LNCaP clone FGC (cell line): ENCODE data around the gene ZNF154.

Experiments used
- DNase-seq: peaks from one replicate; pipeline ENCODE4 v3.0.0-alpha.2; 2011; ENCODE audit warnings: low read depth
- H3K4me3 ChIP-seq: 2 replicates; pipeline ENCODE4 v1.5.1; 2011; ENCODE audit warnings: mild to moderate bottlenecking, low read depth, low read length, control low read depth
- CTCF ChIP-seq: IDR thresholded peaks from 2 replicates; pipeline ENCODE4 v1.5.1; 2012; ENCODE audit warnings: mild to moderate bottlenecking; ENCODE audit not compliant: control insufficient read depth, insufficient read depth; ENCODE audit errors: extremely low read depth

ZNF154 gene

GRCh38 chr19:57686727-57687126 is 22.3 kb downstream of the ZNF154 start:
- TF ChIP-seq CTCF = no peak
- no peak overlapping the region for H3K4me3 ChIP-seq
- no peak for DNase-seq

- no peak for TF ChIP-seq CTCF
- no peak for DNase-seq
- H3K4me3 ChIP-seq = peak overlapping the region; percentile 83
Measured at GRCh38 chr19:57682226-57682766, 26.7 kb downstream of the ZNF154 start.

GRCh38 chr19:57675881-57676280 is 33.1 kb downstream of the ZNF154 start:
- no peak for TF ChIP-seq CTCF
- no peak for DNase-seq
- no peak overlapping the region for H3K4me3 ChIP-seq

GRCh38 chr19:57672466-57672865 is 36.5 kb downstream of the ZNF154 start:
- no peak overlapping the region for H3K4me3 ChIP-seq
- no peak for DNase-seq
- no peak for TF ChIP-seq CTCF

- no peak for TF ChIP-seq CTCF
- no peak for DNase-seq
- no peak overlapping the region for H3K4me3 ChIP-seq
Measured at GRCh38 chr19:57671124-57671895, 37.7 kb downstream of the ZNF154 start.

GRCh38 chr19:57668635-57669034 is 40.4 kb downstream of the ZNF154 start, which contains the start of gene ZSCAN4:
Gene ZSCAN4 (plus strand): TSS chr19:57668935. CDS start chr19:57676146, 7,211 bp downstream.
- no peak for TF ChIP-seq CTCF
- H3K4me3 ChIP-seq = no peak within 1 kb of the TSS
- no peak for DNase-seq
